ENCODE data around the gene MTARC2.

DNA sequence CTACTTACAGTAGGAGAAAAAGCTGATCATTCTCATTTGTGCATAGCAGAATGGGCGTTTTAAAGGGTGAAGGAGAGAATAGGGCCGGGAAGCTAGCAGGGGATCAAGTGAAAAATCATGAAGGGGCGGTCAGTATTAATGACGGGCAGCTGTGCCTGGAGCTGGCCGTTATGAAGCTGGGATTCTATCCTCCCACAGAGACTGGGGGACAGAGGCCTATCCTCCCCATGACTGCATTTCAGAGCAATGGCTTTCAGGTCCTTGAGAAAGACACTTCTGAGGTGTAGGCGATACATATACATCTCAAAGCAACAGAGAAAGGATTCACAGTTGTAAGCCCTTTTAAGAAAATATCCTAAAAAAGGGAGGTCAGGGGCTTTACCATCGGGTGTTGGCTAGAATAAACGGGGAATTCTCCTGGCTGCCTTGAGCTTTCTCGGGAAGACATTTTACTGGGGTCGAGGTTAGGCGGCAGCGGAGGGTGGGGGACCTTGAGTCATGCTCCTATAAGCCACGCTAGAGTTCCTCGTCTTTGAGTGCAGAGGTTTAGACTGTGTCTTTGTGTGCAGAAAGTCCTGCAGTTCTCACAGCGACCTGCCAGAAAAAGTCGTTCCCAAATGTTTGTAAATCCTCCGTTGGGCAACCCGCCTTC, 559 bp upstream of the MTARC2 start:
- TF ChIP-seq, protein P1, sequence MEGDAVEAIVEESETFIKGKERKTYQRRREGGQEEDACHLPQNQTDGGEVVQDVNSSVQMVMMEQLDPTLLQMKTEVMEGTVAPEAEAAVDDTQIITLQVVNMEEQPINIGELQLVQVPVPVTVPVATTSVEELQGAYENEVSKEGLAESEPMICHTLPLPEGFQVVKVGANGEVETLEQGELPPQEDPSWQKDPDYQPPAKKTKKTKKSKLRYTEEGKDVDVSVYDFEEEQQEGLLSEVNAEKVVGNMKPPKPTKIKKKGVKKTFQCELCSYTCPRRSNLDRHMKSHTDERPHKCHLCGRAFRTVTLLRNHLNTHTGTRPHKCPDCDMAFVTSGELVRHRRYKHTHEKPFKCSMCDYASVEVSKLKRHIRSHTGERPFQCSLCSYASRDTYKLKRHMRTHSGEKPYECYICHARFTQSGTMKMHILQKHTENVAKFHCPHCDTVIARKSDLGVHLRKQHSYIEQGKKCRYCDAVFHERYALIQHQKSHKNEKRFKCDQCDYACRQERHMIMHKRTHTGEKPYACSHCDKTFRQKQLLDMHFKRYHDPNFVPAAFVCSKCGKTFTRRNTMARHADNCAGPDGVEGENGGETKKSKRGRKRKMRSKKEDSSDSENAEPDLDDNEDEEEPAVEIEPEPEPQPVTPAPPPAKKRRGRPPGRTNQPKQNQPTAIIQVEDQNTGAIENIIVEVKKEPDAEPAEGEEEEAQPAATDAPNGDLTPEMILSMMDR (conservative IDR thresholded peaks at IDR 0.05; ENCODE audit: low read depth, low read length), result no peak
- no peak for TF ChIP-seq EZH2 (IDR thresholded peaks at IDR 0.05; ENCODE audit: low read length, unreplicated experiment)

Data from PC-3 (cell line).